ENCODE measurements around the gene CRKL. TPM values are rescaled to one million over a fixed set of nuclear protein-coding genes. Genes with fewer than 3 reads are reported as not detected.
A peak's percentile ranks its signal among the peaks of the same experiment; 100 is the strongest.
"Not testable (repeated sequence)": the region's sequence is repeated elsewhere in the genome, so short reads cannot be mapped to it uniquely, and the experiment has no call there.

Gene CRKL
- total RNA-seq, 1 donor from 2014 or later = 78.2 TPM

DNA sequence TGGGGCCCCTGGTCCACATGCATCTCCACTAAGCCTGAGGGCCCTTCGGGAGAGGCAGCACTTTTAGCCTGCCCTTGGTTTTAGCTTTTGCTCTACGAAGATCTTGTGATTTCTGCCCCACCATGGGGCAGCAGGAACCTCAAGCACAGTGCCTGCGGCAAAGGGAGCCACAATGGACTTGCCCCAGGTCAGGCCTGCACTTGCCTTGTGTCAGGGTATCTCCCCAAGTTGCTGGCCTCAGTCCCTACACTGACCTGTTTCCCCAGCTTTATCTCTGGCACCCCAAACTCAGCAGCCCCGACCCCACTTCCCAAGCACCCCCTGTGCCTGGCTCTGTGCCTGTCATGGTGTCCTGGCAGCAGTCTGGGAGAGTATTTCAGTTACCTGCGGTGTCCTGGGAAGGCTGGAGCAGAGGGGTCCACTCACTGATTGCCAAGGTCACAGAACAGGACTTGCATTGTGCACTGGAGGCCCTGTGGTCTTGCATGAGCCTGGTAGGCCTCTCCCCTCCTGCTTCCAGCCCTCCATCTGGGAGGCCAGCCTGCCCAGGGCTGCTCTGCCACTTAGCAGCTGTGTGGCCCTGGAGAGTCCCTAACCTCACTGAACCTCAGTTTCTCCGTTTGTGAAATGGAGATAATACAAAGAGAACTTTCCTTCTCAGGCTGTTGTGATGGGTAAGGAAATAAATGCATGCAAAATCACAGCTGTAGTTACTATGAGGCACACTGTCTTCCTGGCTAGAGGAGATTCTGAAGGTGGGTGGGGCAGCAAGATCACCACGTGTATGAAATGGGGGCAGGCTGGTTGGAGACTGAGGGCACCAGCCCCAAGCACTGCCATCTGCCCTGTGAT is 46.2 kb downstream of the CRKL start:
- Mint-ChIP-seq H3K4me3 (no peak overlapping the region), H3K9me3 (no peaks in the 10 kb centered on the region), H3K36me3 (ENCODE audit: low read depth) (no peaks in the 10 kb centered on the region), H3K4me1 (ENCODE audit: low read depth) (peaks cover 11% of the 10 kb centered on the region), H3K27me3 (ENCODE audit: insufficient read depth) (peaks cover 25% of the 10 kb centered on the region), H3K27ac (no peak overlapping the region)
- no peak for DNase-seq (ENCODE audit: low spot score)
- intact Hi-C loops (cut with micrococcal nuclease) = loop anchor here (2.0 to 10.0 kb wide), 4 partner anchors 19 to 141 kb away; partner anchors contain the start of genes CRKL, LZTR1 and THAP7

DNA sequence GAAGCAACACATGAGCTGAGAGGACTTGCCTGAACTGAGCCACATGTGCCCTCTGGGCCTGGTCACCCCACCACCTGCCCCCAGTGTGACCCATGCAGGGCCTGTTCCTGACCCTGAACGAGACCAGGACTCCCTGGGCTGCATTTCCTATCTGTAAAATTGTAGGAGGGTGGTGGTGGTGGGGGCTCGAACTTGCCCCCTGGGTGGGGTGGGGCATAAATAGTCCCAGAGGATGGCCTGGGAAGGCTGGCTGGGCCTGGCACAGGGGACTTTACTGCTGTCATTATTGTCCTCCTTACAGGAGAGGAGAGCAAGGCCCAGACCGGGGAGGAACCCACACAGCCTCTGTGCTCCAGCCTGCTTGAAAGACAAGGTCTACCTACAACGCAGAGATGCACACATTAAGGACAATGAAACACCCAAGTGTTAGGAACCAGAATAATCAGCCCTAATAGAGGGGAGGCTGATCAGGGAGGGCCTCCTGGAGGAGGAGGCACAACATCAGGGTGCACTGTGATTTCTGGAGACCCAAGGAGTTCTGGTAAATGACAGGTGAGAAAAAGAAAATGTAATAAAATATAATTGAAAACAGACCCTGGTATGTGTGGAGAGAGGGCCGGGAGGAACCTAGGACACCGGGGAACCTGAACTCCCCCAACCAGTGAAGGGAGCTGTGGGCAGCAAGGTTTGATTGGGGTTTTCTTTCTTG is 47.0 kb downstream of the CRKL start:
- no peaks in the 10 kb centered on the region for H3K9me3 Mint-ChIP-seq
- intact Hi-C loops (cut with micrococcal nuclease) = loop anchor here (5.0 to 10.0 kb wide), 3 partner anchors 38 to 141 kb away; partner anchors contain the start of genes CRKL and THAP7
- H3K4me3 Mint-ChIP-seq = peak overlapping the region; percentile 60

DNA sequence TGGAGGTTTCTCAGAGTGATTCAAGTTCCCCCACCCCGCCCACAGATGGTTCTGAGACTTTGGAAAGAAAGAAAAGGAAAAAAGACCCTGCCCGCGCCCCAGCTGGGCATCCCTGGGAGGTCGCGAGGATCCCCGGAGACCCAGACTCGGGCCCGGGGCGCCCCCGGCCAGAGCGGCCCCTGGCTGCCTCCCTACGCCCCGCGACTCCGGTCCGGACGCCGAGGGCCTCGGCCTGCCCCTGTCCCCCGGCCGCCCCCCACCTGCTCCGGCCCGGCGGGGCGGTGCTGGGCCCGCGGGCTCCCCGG is 47.5 kb downstream of the CRKL start:
- no peaks in the 10 kb centered on the region for H3K9me3 Mint-ChIP-seq
- peak overlapping the region; percentile 60 for H3K4me3 Mint-ChIP-seq
- intact Hi-C loops (cut with micrococcal nuclease) = loop anchor here (5.0 to 10.0 kb wide), 3 partner anchors 38 to 140 kb away; partner anchors contain the start of genes CRKL and THAP7
- peaks cover 25% of the 10 kb centered on the region for H3K27me3 Mint-ChIP-seq (ENCODE audit: insufficient read depth)
- H3K36me3 Mint-ChIP-seq (ENCODE audit: low read depth) = no peaks in the 10 kb centered on the region
- H3K27ac Mint-ChIP-seq = no peak overlapping the region
- H3K4me1 Mint-ChIP-seq (ENCODE audit: low read depth) = peaks cover 11% of the 10 kb centered on the region
- no peak for DNase-seq (ENCODE audit: low spot score)

More for the DNA sequence above, 47.0 kb downstream of the CRKL start:
- no peak for DNase-seq (ENCODE audit: low spot score)
- H3K27me3 Mint-ChIP-seq (ENCODE audit: insufficient read depth) = peaks cover 25% of the 10 kb centered on the region
- H3K4me1 Mint-ChIP-seq (ENCODE audit: low read depth) = peaks cover 11% of the 10 kb centered on the region
- no peaks in the 10 kb centered on the region for H3K36me3 Mint-ChIP-seq (ENCODE audit: low read depth)
- no peak overlapping the region for H3K27ac Mint-ChIP-seq

DNA sequence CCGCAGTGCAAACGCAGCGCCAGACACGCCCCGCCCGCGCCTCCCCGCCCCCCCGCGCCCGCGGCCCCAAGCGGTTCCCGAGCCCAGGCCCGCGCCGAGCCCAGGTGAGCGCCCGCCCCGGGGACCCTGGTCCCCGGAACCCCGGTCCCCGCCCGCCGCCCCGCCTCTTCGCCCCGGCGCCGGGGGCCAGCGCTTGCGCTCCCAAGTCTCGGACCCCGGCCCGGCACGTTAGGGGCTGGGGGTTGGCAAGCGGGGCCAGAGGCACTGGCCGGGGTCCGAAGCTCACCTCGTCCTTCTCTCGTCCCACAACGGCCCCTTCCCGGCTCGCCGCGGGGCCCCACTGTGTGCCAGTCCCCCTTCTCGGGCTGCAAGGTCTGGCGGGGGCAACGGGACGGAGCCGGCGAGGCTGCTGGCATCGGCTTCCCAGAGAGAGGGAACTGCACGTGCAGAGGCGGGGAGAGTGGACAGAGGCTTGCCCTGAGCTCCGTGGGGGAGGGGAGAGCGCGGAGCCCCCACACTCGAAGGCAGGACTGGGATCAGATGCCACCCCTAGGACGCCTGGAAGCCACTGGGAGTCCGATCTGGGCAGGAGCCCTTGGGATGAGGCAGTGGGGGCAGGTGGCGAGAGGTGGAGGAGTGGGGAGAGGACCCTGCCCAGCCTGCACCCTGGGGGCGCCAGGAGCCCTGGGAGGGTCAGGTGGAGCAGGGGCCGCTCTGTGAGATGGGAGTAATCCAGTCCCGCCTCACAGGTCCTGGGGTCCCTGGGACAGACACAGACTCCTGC is 48.1 kb downstream of the CRKL start:
- H3K9me3 Mint-ChIP-seq = no peaks in the 10 kb centered on the region
- no peaks in the 10 kb centered on the region for H3K36me3 Mint-ChIP-seq (ENCODE audit: low read depth)
- intact Hi-C loops (cut with micrococcal nuclease) = loop anchor here (10.0 kb wide), 1 partner anchor 140 kb away; no protein-coding TSS in a partner anchor
- peaks cover 11% of the 10 kb centered on the region for H3K4me1 Mint-ChIP-seq (ENCODE audit: low read depth)
- no peak overlapping the region for H3K4me3 Mint-ChIP-seq
- H3K27me3 Mint-ChIP-seq (ENCODE audit: insufficient read depth) = peaks cover 22% of the 10 kb centered on the region
- H3K27ac Mint-ChIP-seq = no peak overlapping the region
- DNase-seq (ENCODE audit: low spot score) = no peak

DNA sequence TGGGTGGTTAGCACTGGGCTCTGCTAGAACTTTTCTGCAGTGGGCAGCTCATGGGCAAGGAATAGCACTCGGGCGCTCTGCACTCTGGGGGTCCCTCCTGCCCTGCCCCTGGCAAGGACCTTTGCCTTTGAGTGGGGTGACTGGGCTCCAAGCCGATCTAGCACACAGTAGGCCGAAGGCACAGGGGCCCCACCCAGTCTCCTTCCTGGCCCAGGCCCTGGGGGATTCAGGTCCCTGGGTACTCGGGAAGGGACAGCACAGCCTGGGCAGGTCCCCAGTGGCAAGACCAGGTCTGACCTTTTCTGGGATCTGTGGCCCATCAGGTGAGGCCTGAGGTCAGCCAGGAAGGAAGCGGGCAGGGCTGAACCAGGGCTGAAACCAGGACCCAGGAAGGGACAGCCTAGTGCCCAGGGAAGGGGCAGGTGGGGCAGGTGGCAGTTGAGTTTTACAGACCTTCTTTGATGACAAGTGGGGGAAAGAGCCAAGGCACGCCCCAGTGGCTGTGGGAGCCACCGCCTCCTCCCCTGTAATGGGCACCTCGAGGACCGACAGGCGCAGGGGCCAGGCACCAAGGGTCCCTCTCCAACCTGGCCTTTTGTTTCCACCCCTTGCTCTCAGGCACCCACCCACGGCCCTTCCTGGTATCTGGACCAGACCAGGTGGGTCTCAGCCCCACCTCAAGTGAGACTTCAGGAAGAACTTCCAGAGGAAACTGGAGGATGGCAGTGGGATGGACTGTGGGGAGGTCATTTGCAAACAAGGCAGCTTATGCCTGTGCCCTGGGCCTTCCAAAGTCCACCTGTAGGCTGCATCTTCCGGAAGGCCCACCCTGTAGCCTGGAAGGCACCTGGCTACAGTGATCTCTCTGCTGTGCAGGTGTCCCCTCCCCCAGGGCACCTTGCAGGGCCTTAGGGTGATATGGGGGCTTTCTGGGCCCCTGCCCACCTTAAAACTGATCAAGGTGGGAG is 49.0 kb downstream of the CRKL start:
- Mint-ChIP-seq H3K27ac (no peak overlapping the region), H3K4me3 (no peak overlapping the region), H3K9me3 (no peaks in the 10 kb centered on the region), H3K4me1 (ENCODE audit: low read depth) (peaks cover 11% of the 10 kb centered on the region), H3K36me3 (ENCODE audit: low read depth) (no peaks in the 10 kb centered on the region), H3K27me3 (ENCODE audit: insufficient read depth) (peaks cover 21% of the 10 kb centered on the region)
- DNase-seq (ENCODE audit: low spot score) = no peak
- intact Hi-C loops (cut with micrococcal nuclease) = loop anchor here (10.0 kb wide), 1 partner anchor 139 kb away; no protein-coding TSS in a partner anchor

DNA sequence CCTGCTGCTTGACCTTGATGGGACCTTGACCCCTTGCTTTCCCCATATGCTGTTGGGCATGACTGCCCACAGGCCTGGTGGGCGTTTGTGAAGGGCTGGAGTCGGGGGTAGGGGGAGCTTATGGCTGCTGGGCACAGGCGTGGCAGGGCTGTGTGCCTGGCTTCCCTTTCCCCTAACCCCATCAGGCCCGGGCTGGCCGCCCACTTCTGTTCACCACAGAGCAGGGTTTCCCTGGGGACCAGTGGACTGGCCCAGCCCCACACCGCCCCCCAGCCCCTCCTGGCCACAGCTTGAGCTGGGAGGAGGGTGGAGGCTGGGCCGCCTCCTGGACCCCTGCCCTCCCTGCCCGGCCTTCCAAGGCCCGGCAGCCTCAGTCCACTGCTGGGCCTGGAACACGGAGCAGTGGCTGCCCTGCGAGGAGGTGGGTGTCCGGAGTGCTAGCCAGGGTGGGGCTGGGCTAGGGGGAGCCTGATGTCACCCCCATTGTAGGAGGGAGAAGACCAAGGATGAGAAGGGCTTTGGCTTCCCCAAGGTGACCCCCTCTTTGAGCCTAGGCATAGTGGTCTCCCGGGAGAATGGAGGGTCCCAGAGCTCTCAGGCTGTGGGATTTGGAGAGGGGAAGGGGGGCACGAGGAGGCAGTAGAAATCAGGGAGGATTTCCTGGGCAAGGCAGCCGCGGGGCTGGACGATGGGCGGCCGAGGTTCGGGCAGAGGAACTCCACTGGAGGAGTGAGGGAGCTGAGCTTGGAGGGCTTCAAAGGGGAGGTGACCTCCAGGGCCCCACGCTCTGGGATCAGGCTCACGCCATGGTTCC is 49.9 kb downstream of the CRKL start, which contains the start of gene AIFM3:
TSS of gene AIFM3 (plus strand) at position 373 of the 814 bp plus-strand sequence. CDS start 690 bp downstream, outside the sequence.
- intact Hi-C loops (cut with micrococcal nuclease) = loop anchor here (10.0 kb wide), 1 partner anchor 138 kb away; no protein-coding TSS in a partner anchor
- H3K36me3 Mint-ChIP-seq (ENCODE audit: low read depth) = no peaks in the 10 kb centered on the region
- H3K9me3 Mint-ChIP-seq = no peaks in the 10 kb centered on the region
- H3K4me1 Mint-ChIP-seq (ENCODE audit: low read depth) = peaks cover 5% of the 10 kb centered on the region
- DNase-seq (ENCODE audit: low spot score) = no peak
- H3K27me3 Mint-ChIP-seq (ENCODE audit: insufficient read depth) = peaks cover 17% of the 10 kb centered on the region
- H3K27ac Mint-ChIP-seq = no peak within 1 kb of the TSS
- H3K4me3 Mint-ChIP-seq = no peak within 1 kb of the TSS

DNA sequence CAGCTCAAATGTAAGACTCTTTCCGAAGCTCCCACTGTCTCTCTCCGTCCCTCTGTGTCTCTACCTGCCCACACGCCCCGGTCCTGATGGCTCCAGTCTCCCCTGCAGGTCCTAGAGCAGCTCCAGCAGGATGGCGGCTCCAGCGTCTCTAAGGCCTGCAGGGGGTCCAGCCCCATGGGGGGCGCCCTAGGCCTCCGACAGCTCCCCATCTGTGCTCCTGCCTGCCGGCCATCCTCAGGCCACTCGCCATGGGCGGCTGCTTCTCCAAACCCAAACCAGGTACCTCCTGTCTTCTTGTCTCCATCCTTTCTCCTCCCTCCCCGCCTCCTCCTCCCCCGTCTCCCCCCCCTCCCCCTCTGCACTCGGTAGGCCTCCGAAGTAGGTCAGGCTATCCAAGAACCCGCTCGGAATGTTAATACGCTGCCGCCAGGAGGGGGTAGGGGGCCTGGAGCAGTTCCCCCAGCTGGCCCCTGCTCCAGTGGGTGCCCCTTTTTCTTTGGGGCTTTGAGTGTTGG is 50.5 kb downstream of the CRKL start:
- Mint-ChIP-seq H3K36me3 (ENCODE audit: low read depth) (no peaks in the 10 kb centered on the region), H3K4me1 (ENCODE audit: low read depth) (peaks cover 5% of the 10 kb centered on the region), H3K9me3 (no peaks in the 10 kb centered on the region), H3K4me3 (no peak overlapping the region), H3K27ac (no peak overlapping the region), H3K27me3 (ENCODE audit: insufficient read depth) (peaks cover 15% of the 10 kb centered on the region)
- no peak for DNase-seq (ENCODE audit: low spot score)
- intact Hi-C loops (cut with micrococcal nuclease) = loop anchor here (10.0 kb wide), 1 partner anchor 137 kb away; no protein-coding TSS in a partner anchor

DNA sequence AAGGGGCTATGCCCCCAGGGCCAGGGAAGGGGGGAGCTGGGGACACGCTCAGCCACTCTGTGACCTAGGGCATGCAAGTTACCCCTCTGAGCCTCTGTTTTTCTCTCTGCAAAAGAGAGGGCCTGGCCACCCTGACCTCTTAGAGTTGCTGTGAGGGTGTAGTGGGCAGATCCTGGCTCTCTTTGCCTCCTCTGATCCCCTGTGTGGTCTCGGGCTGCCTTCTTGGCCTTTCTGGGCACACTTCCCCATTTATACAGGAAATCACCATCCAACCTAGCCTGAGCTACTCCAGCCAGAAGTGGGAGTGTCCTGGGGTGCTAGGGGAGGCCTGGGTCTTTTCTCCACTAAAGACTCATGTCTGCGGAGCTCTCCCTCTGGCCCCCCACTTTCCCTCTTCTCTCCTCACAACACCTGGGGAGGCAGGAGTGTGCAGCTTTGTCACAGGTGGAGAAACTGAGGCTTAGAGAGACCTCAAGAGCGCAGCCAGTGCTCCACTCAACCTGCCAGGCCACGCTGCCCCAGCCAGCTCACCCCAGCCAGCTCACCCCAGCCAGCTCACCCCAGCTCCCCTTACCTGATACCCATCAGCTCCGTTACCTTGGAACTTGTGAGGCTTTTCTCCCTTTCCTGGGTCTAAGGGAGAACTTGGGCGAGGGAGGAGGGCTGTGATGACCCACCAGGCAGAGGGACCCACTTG is 51.2 kb downstream of the CRKL start:
- no peak overlapping the region for H3K27ac Mint-ChIP-seq
- no peaks in the 10 kb centered on the region for H3K9me3 Mint-ChIP-seq
- H3K27me3 Mint-ChIP-seq (ENCODE audit: insufficient read depth) = peaks cover 15% of the 10 kb centered on the region
- no peak overlapping the region for H3K4me3 Mint-ChIP-seq
- intact Hi-C loops (cut with micrococcal nuclease) = loop anchor here (10.0 kb wide), 1 partner anchor 136 kb away; no protein-coding TSS in a partner anchor
- no peaks in the 10 kb centered on the region for H3K36me3 Mint-ChIP-seq (ENCODE audit: low read depth)
- peaks cover 5% of the 10 kb centered on the region for H3K4me1 Mint-ChIP-seq (ENCODE audit: low read depth)
- DNase-seq (ENCODE audit: low spot score) = no peak

DNA sequence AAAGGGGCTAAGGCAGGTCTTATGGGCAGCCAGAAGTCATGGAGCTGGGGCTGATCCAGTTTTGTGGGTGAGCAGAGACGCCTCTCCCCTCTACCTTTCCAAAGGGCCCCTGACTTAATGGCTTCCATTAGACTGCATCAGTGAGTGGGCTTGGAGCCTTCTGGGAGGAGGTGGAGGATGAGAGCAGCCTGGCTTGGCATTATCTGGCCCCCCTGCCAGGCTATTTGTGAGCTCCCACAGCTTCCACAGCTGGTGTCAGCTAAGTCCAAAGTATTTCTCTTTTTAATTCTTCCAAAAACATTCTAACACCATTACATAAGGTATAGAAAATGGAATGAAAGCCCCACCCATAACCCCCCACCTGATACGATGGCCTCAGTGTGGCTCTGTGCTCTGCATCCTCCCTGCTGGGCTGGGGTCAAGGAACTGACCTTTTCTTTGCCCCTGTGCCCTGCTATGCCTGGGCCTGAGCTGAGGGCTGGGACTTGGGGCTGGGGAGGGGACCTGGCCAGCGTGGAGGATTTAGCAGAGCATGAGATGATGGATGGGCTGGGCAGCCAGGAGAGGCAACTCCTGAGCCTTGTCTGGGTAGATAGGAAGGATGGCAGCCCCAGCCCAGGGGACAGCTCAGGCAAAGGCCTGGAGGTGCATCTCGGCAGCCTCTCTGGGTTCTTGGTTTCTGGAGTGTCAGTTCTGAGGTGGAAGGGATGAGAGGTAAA is 53.9 kb downstream of the CRKL start:
- no peak for DNase-seq (ENCODE audit: low spot score)
- peaks cover 5% of the 10 kb centered on the region for H3K27me3 Mint-ChIP-seq (ENCODE audit: insufficient read depth)
- intact Hi-C loops (cut with micrococcal nuclease) = no loop called here
- H3K27ac Mint-ChIP-seq = no peak overlapping the region
- H3K9me3 Mint-ChIP-seq = no peaks in the 10 kb centered on the region
- H3K4me3 Mint-ChIP-seq = no peak overlapping the region
- H3K4me1 Mint-ChIP-seq (ENCODE audit: low read depth) = no peaks in the 10 kb centered on the region
- no peaks in the 10 kb centered on the region for H3K36me3 Mint-ChIP-seq (ENCODE audit: low read depth)

DNA sequence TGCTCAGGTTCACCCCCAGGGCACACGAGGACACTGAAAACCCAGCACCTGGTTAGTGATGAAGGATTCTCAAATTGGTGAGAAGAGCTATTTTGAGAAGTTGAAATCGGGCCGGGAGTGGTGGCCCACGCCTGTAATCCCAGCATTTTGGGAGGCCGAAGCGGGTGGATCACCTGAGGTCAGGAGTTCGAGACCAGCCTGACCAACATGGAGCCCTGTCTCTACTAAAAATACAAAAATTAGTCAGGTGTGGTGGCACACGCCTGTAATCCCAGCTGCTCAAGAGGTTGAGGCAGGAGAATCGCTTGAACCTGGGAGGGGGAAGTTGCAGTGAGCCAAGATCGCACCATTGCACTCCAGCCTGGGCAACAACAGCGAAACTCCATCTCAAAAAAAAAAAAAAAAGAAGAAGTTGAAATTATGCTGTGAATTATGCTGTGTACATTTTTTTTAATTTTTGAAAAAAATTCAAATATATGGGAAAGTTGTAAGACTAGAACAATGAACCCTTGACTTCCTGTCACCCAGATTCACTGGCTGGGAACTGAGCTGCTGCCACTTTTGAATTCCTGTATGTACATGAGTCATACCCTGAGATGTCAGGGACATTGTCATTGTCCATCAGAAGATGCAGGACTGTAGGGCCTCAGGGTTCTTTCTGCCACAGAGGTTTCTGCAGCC is 54.9 kb downstream of the CRKL start:
- H3K9me3 Mint-ChIP-seq; H3K4me3 Mint-ChIP-seq; H3K27ac Mint-ChIP-seq; H3K27me3 Mint-ChIP-seq (ENCODE audit: insufficient read depth); DNase-seq (ENCODE audit: low spot score); H3K36me3 Mint-ChIP-seq (ENCODE audit: low read depth); H3K4me1 Mint-ChIP-seq (ENCODE audit: low read depth); intact Hi-C loops (cut with micrococcal nuclease): not testable (repeated sequence)
